Smooth muscle cell (in vitro differentiated cells): ENCODE results near the gene MLKL. TPM values are rescaled to one million over a fixed set of nuclear protein-coding genes. Genes with fewer than 3 reads are reported as not detected.

ENCODE experiments used
- DNase-seq: peaks from one replicate; lab custom pipeline; 2025; ENCODE audit not compliant: unreplicated experiment; lab: John Stamatoyannopoulos, UW
- H2AFZ ChIP-seq: fragments of 200-600 bp; sonication (generic); 2 replicates; pipeline ENCODE4 v1.6.0; 2016; ENCODE audit warnings: antibody characterized with exemption, low read depth, mild to moderate bottlenecking
- H3F3A ChIP-seq: fragments of 200-600 bp; sonication (generic); 2 replicates; pipeline ENCODE4 v1.6.0; 2017; ENCODE audit warnings: antibody characterized with exemption, low read depth
- H3K27ac ChIP-seq: fragments of 200-600 bp; sonication (generic); 2 replicates; pipeline ENCODE4 v1.5.1; 2016; ENCODE audit warnings: low read depth, mild to moderate bottlenecking
- H3K27me3 ChIP-seq: fragments of 200-600 bp; sonication (generic); 2 replicates; pipeline ENCODE4 v1.6.1; 2016; ENCODE audit warnings: low read depth, mild to moderate bottlenecking
- H3K36me3 ChIP-seq: fragments of 200-600 bp; sonication (generic); 2 replicates; pipeline ENCODE4 v1.5.1; 2016; ENCODE audit warnings: low read depth
- H3K4me1 ChIP-seq: fragments of 200-600 bp; sonication (generic); 2 replicates; pipeline ENCODE4 v1.5.1; 2016; ENCODE audit warnings: low read depth
- H3K4me2 ChIP-seq: fragments of 200-600 bp; sonication (generic); 2 replicates; pipeline ENCODE4 v1.6.0; 2016; ENCODE audit warnings: mild to moderate bottlenecking
- H3K4me3 ChIP-seq: fragments of 200-600 bp; sonication (generic); 2 replicates; pipeline ENCODE4 v1.5.1; 2016; ENCODE audit warnings: mild to moderate bottlenecking
- H3K79me2 ChIP-seq: fragments of 200-600 bp; sonication (generic); 2 replicates; pipeline ENCODE4 v1.6.0; 2016; ENCODE audit warnings: low read depth, mild to moderate bottlenecking
- H3K9ac ChIP-seq: fragments of 200-600 bp; sonication (generic); 2 replicates; pipeline ENCODE4 v1.6.0; 2016; ENCODE audit warnings: low read depth
- H3K9me3 ChIP-seq: fragments of 200-600 bp; sonication (generic); replicated peaks from 2 replicates; pipeline ENCODE4 v1.5.1; 2016; ENCODE audit warnings: low read depth
- H4K20me1 ChIP-seq: fragments of 200-600 bp; sonication (generic); 2 replicates; pipeline ENCODE4 v1.6.0; 2016; ENCODE audit warnings: low read depth
- WGBS: methylation state at CpG from one replicate; pipeline ENCODE4 v1.1.7; 2016; ENCODE audit warnings: low lambda C conversion rate; 5-methylcytosine and 5-hydroxymethylcytosine counted together
- polyA plus RNA-seq: library from polyadenylated mRNA; unstranded; fragments of >200 nt; fragmentation: Nextera tagmentation; extraction: Ambion mirVana; gene quantifications from 2 replicates; pipeline ENCODE4 v1.2.1, GENCODE V29; 2016
- total RNA-seq: library from RNA; depleted of rRNA; stranded (reverse); fragments of >200 nt; gene quantifications from 2 replicates; pipeline ENCODE4 v1.2.3, GENCODE V29; 2014
- TF ChIP-seq, protein P1 (sequence below): fragments of 200-600 bp; sonication (generic); IDR thresholded peaks from 2 replicates; pipeline ENCODE4 v1.5.1; 2017; ENCODE audit warnings: borderline replicate concordance, mild to moderate bottlenecking, antibody characterized with exemption; ENCODE audit not compliant: insufficient read depth, poor library complexity, severe bottlenecking

MLKL gene
- total and polyA plus RNA-seq, 2 experiments from 2014 or later, result 4.3 to 4.6 TPM

DNA sequence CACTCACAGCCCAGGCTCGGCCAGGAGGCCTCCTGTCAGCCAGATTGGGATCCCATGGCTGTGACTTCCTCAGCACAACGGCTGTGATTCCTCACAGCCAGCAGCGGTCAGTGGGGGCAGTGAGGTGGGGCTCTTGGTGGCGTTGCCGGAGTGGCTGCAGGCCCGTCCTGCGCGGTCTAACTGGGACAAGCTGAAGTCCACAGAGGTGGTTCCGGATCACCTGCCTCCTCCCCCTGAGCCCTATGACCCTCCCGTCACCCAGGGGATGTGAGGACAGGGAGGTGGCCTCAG lies 34.4 kb upstream of the MLKL start:
- DNase-seq, result no peak
- H3K9me3 ChIP-seq, result no peaks in the 10 kb centered on the region
- 82% methylated on average over 10 of the region's 10 CpGs for WGBS
- no peaks in the 10 kb centered on the region for H3F3A ChIP-seq
- H3K79me2 ChIP-seq, result no peaks in the 10 kb centered on the region
- peaks cover 11% of the 10 kb centered on the region for H3K4me1 ChIP-seq
- H3K27me3 ChIP-seq, result no peaks in the 10 kb centered on the region
- no peaks in the 10 kb centered on the region for H3K36me3 ChIP-seq
- no peaks in the 10 kb centered on the region for H4K20me1 ChIP-seq
- no peak overlapping the region for H3K4me2 ChIP-seq
- no peak overlapping the region for H2AFZ ChIP-seq
- H3K27ac ChIP-seq, result no peak overlapping the region
- TF ChIP-seq, protein P1, sequence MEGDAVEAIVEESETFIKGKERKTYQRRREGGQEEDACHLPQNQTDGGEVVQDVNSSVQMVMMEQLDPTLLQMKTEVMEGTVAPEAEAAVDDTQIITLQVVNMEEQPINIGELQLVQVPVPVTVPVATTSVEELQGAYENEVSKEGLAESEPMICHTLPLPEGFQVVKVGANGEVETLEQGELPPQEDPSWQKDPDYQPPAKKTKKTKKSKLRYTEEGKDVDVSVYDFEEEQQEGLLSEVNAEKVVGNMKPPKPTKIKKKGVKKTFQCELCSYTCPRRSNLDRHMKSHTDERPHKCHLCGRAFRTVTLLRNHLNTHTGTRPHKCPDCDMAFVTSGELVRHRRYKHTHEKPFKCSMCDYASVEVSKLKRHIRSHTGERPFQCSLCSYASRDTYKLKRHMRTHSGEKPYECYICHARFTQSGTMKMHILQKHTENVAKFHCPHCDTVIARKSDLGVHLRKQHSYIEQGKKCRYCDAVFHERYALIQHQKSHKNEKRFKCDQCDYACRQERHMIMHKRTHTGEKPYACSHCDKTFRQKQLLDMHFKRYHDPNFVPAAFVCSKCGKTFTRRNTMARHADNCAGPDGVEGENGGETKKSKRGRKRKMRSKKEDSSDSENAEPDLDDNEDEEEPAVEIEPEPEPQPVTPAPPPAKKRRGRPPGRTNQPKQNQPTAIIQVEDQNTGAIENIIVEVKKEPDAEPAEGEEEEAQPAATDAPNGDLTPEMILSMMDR, result no peak
- H3K4me3 ChIP-seq, result no peak overlapping the region
- no peak overlapping the region for H3K9ac ChIP-seq

DNA sequence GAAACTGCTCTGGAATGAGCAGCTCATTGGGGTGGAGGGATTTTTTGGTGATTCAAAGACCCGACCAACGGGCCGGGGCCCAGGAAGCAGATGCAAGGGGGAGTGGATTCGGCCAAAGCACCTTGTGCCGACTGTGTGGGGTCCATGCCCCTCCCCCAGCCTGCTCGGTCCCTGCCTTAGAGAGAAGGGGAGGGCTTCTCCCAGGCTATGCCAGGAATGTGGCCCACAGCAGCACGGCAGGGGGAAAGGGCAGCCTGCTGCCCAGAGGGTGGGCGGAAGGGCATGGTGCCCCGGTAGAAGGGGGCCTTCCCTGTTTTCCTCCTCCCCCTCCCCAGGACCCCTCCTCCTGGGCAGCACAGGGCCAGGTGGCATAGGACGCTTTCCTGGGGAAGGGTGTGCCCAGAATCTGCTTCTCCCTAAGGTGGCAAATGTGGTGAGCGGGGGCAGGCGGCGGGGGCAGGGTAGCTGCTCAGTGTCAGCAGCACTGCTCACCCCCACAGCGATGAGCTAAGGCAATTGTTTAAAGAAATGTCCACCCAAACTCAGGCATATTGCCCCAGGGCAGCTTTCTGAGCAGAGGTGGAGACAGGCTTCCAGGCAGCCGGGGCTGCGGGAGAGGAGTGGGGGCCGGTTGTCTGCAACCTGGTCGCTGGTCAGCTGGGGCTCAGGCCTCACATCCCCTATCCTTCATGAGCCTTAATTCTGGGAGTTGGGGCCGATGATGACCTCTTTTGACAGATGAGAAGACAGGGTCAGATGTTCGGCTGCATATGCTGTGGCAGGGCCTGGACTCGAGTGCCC lies 33.9 kb upstream of the MLKL start:
- Histone ChIP-seq H3K4me1 (peaks cover 11% of the 10 kb centered on the region), H3F3A (no peaks in the 10 kb centered on the region), H3K9ac (no peak overlapping the region), H3K27me3 (no peaks in the 10 kb centered on the region), H3K79me2 (no peaks in the 10 kb centered on the region), H3K36me3 (no peaks in the 10 kb centered on the region), H3K4me2 (no peak overlapping the region), H3K27ac (no peak overlapping the region), H3K4me3 (no peak overlapping the region), H2AFZ (no peak overlapping the region), H4K20me1 (no peaks in the 10 kb centered on the region), H3K9me3 (no peaks in the 10 kb centered on the region)
- TF ChIP-seq, protein P1, result no peak
- WGBS, result 52% methylated on average over 20 of the region's 21 CpGs
- no peak for DNase-seq

DNA sequence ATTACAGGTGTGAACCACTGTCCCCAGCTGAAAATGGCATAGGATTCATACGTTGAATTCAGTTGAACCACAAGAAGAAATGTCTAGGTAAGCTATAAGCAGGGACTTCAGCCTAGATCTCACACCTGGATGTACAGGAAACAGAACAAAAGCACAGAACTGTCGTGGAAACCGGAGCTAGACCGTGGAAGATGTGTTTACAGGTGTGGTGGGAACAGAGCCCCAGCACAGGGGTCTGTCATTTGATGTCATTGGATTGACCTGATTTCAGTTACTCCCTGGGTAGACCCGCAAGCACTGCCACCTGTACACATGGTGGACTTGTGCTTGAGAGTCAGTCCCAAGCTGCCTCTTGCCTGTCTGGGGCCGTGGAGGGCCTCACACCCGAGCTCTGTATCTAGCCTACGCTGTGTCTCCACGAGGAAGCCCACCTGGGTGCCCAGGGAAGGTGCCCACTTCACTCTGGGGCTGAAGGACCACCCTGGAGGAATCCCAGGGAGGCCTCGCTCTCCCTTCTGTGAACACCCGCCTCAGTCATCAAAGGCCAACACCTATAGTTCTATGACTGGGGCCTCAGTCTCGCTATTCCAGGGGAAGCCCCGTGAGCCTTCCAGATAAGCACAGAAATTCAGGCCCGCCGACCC lies 32.2 kb upstream of the MLKL start:
- TF ChIP-seq, protein P1, result no peak

More for the DNA sequence above, 32.2 kb upstream of the MLKL start:
- 95% methylated on average over 15 of the region's 15 CpGs for WGBS
- H3K4me1 ChIP-seq, result peaks cover 11% of the 10 kb centered on the region
- H3K4me3 ChIP-seq, result no peak overlapping the region
- no peak overlapping the region for H2AFZ ChIP-seq
- no peaks in the 10 kb centered on the region for H3K9me3 ChIP-seq
- no peaks in the 10 kb centered on the region for H3K36me3 ChIP-seq
- DNase-seq, result no peak
- no peaks in the 10 kb centered on the region for H3K79me2 ChIP-seq
- no peaks in the 10 kb centered on the region for H3F3A ChIP-seq
- no peaks in the 10 kb centered on the region for H3K27me3 ChIP-seq
- H3K9ac ChIP-seq, result no peak overlapping the region
- no peaks in the 10 kb centered on the region for H4K20me1 ChIP-seq
- no peak overlapping the region for H3K4me2 ChIP-seq
- no peak overlapping the region for H3K27ac ChIP-seq
